ENCODE measurements around the gene BRIP1. TPM values are rescaled to one million over a fixed set of nuclear protein-coding genes. Genes with fewer than 3 reads are reported as not detected.

Gene BRIP1
- total and polyA plus RNA-seq, 10 of the 15 experiments (the other 5 are each of a cell fraction or from before 2014, with no cell fraction given): 4.0 to 24.2 (median 12.8) TPM

DNA sequence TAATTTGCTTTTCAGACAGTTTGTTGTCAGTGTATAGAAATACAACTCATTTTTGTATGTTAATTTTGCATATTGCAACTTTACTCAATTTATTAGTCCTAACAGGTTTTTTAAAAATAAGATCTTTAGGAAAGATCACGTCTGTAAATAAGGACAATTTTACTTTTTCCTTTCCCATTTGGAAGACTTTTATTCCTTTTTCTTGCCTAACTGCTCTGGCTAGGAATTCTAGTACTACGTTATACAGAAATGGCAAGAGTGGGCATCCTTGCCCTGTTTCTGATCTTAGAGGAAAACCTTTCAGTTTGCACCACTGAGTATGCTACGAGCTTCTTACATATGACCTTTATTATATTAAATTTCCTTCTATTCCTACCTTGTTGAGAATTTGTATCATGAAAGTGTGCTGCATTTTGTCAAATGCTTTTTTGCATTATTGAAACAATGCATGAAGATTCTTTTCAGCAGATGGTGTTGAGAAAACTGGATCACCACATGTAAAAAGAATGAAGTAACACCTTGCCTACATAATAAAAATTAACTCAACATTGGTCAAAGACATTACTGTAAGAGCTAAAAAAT, 113.4 kb downstream of the BRIP1 start:
- Histone ChIP-seq H3K4me1 (ENCODE audit: control insufficient read depth, insufficient read depth, low read length) (peaks cover 14% of the 10 kb centered on the region), H3K9ac (ENCODE audit: control insufficient read depth, insufficient read depth, low read length) (no peak overlapping the region), H2AFZ (ENCODE audit: control insufficient read depth, low read depth, low read length) (no peak overlapping the region), H3K4me2 (ENCODE audit: control insufficient read depth, insufficient read depth) (no peak overlapping the region), H3K79me2 (ENCODE audit: control insufficient read depth, insufficient read depth, low read length) (no peaks in the 10 kb centered on the region), H3K4me3 (no peak overlapping the region), H3K9me3 (replicated peaks; ENCODE audit: control insufficient read depth, insufficient read depth, low read length) (peaks cover 4% of the 10 kb centered on the region), H3K27me3 (replicated peaks in 1 of 2; ENCODE audit: control insufficient read depth in 2 of 2, insufficient read depth in 2 of 2, low read length in 1 of 2) (no peaks in the 10 kb centered on the region), H3K36me3 (ENCODE audit: control insufficient read depth in 2 of 2, insufficient read depth in 2 of 2, low read length in 1 of 2) (no peaks in the 10 kb centered on the region), H4K20me1 (ENCODE audit: control insufficient read depth, insufficient read depth) (no peaks in the 10 kb centered on the region), H3K27ac (ENCODE audit: control insufficient read depth, insufficient read depth) (no peak overlapping the region)
- BruUV-seq (replicated peaks): no TSS peak
- FAIRE-seq: peak; percentile 38
- 96% methylated on average over 3 of the region's 3 CpGs for WGBS (ENCODE audit: insufficient coverage, insufficient replicate concordance, low lambda C conversion rate, missing lambda C conversion rate)
- no peak for ATAC-seq
- POLR2A ChIA-PET: no interaction called here
- in situ Hi-C loops (cut with MboI) (no loop called here), intact Hi-C loops (cut with micrococcal nuclease; ENCODE audit: unreplicated experiment) (no loop called here)
- SMC1A ChIA-PET (ENCODE audit: uncharacterized antibody, unreplicated experiment): interaction anchor here (1.0 to 1.2 kb wide), 2 partner anchors 34 to 36 kb away, joined by 4 to 6 read pairs; no protein-coding TSS in a partner anchor
- RAD21 ChIA-PET (ENCODE audit: unreplicated experiment): no interaction called here
- no peak for DNase-seq (ENCODE audit: low read depth, low spot score)
- CTCF ChIA-PET: no interaction called here
- TF ChIP-seq YBX1 (IDR thresholded peaks at IDR 0.05) (no peak), EGR1 (IDR thresholded peaks at IDR 0.05; ENCODE audit: borderline replicate concordance in 1 of 2, low read depth in 2 of 2, low read length in 2 of 2) (no peak), KAT2A (conservative IDR thresholded peaks at IDR 0.05; ENCODE audit: control insufficient read depth, low read depth, low read length) (no peak), PAX8 (IDR thresholded peaks at IDR 0.05) (no peak), ETV6 (conservative IDR thresholded peaks at IDR 0.05 in 1 of 2, IDR thresholded peaks at IDR 0.05 in 1 of 2; ENCODE audit: borderline replicate concordance in 1 of 2, low read depth in 1 of 2) (0 out of 4 replicates have a peak, but pooled peaks of 1 of the 2 experiments have one; percentile 68), ZNF274 (IDR thresholded peaks at IDR 0.05; ENCODE audit: insufficient read depth, insufficient read length) (no peak), NFXL1 (IDR thresholded peaks at IDR 0.05; ENCODE audit: borderline replicate concordance) (peak; percentile 52; the same call in 1 of the 2 replicates), STAT3 (IDR thresholded peaks at IDR 0.05; ENCODE audit: low read depth, low read length) (no peak)
- TF ChIP-seq, protein P1, sequence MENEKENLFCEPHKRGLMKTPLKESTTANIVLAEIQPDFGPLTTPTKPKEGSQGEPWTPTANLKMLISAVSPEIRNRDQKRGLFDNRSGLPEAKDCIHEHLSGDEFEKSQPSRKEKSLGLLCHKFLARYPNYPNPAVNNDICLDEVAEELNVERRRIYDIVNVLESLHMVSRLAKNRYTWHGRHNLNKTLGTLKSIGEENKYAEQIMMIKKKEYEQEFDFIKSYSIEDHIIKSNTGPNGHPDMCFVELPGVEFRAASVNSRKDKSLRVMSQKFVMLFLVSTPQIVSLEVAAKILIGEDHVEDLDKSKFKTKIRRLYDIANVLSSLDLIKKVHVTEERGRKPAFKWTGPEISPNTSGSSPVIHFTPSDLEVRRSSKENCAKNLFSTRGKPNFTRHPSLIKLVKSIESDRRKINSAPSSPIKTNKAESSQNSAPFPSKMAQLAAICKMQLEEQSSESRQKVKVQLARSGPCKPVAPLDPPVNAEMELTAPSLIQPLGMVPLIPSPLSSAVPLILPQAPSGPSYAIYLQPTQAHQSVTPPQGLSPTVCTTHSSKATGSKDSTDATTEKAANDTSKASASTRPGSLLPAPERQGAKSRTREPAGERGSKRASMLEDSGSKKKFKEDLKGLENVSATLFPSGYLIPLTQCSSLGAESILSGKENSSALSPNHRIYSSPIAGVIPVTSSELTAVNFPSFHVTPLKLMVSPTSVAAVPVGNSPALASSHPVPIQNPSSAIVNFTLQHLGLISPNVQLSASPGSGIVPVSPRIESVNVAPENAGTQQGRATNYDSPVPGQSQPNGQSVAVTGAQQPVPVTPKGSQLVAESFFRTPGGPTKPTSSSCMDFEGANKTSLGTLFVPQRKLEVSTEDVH (IDR thresholded peaks at IDR 0.05; ENCODE audit: low read depth, partially characterized antibody): no peak
- TF ChIP-seq, protein P2, sequence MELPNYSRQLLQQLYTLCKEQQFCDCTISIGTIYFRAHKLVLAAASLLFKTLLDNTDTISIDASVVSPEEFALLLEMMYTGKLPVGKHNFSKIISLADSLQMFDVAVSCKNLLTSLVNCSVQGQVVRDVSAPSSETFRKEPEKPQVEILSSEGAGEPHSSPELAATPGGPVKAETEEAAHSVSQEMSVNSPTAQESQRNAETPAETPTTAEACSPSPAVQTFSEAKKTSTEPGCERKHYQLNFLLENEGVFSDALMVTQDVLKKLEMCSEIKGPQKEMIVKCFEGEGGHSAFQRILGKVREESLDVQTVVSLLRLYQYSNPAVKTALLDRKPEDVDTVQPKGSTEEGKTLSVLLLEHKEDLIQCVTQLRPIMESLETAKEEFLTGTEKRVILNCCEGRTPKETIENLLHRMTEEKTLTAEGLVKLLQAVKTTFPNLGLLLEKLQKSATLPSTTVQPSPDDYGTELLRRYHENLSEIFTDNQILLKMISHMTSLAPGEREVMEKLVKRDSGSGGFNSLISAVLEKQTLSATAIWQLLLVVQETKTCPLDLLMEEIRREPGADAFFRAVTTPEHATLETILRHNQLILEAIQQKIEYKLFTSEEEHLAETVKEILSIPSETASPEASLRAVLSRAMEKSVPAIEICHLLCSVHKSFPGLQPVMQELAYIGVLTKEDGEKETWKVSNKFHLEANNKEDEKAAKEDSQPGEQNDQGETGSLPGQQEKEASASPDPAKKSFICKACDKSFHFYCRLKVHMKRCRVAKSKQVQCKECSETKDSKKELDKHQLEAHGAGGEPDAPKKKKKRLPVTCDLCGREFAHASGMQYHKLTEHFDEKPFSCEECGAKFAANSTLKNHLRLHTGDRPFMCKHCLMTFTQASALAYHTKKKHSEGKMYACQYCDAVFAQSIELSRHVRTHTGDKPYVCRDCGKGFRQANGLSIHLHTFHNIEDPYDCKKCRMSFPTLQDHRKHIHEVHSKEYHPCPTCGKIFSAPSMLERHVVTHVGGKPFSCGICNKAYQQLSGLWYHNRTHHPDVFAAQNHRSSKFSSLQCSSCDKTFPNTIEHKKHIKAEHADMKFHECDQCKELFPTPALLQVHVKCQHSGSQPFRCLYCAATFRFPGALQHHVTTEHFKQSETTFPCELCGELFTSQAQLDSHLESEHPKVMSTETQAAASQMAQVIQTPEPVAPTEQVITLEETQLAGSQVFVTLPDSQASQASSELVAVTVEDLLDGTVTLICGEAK (IDR thresholded peaks at IDR 0.05; ENCODE audit: borderline replicate concordance): no peak
- TF ChIP-seq, protein P3, sequence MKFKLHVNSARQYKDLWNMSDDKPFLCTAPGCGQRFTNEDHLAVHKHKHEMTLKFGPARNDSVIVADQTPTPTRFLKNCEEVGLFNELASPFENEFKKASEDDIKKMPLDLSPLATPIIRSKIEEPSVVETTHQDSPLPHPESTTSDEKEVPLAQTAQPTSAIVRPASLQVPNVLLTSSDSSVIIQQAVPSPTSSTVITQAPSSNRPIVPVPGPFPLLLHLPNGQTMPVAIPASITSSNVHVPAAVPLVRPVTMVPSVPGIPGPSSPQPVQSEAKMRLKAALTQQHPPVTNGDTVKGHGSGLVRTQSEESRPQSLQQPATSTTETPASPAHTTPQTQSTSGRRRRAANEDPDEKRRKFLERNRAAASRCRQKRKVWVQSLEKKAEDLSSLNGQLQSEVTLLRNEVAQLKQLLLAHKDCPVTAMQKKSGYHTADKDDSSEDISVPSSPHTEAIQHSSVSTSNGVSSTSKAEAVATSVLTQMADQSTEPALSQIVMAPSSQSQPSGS (IDR thresholded peaks at IDR 0.05; ENCODE audit: low read length): 0 out of 2 replicates have a peak, but pooled peaks have one; percentile 1
